ENCODE data around the gene COL4A3. TPM values are rescaled to one million over a fixed set of nuclear protein-coding genes. Genes with fewer than 3 reads are reported as not detected.

The COL4A3 gene
- total and polyA plus RNA-seq, 2 experiments from 2014 or later = 0.11 to 0.70 TPM

GRCh38 chr2:227130636-227131035 is 33.8 kb upstream of the COL4A3 start:
- H3F3A ChIP-seq (ENCODE audit: insufficient read depth) = no peaks in the 10 kb centered on the region
- no peaks in the 10 kb centered on the region for H3K79me2 ChIP-seq (ENCODE audit: insufficient read depth)
- no peaks in the 10 kb centered on the region for H3K4me1 ChIP-seq (ENCODE audit: insufficient read depth)
- H3K4me2 ChIP-seq (ENCODE audit: unreplicated experiment) = no peak overlapping the region
- TF ChIP-seq EZH2phosphoT487 (IDR thresholded peaks at IDR 0.05; ENCODE audit: insufficient read depth, low read depth) (no peak), EZH2 (IDR thresholded peaks at IDR 0.05; ENCODE audit: insufficient read depth, poor library complexity, severe bottlenecking) (no peak)
- H3K9ac ChIP-seq = no peak overlapping the region
- H3K36me3 ChIP-seq (ENCODE audit: low read depth) = no peaks in the 10 kb centered on the region
- no peak overlapping the region for H2AFZ ChIP-seq
- no peaks in the 10 kb centered on the region for H3K9me2 ChIP-seq (ENCODE audit: insufficient read depth)
- no peak overlapping the region for H3K4me3 ChIP-seq
- no peaks in the 10 kb centered on the region for H3K9me3 ChIP-seq (ENCODE audit: low read depth)
- H3K27me3 ChIP-seq (replicated peaks; ENCODE audit: insufficient read depth) = no peaks in the 10 kb centered on the region
- no peak for DNase-seq
- WGBS, 2 experiments (ENCODE audit: low coverage in 1 of 2, low lambda C conversion rate in 2 of 2, missing lambda C conversion rate in 2 of 2) = 79 to 87% methylated on average over 5 to 8 of the region's 8 CpGs
- no peaks in the 10 kb centered on the region for H4K20me1 ChIP-seq (ENCODE audit: insufficient read depth)
- no peak overlapping the region for H3K27ac ChIP-seq
- in situ Hi-C loops (cut with MboI) = loop anchor here (25.0 kb wide), 2 partner anchors 107 to 632 kb away; no protein-coding TSS in a partner anchor

- H3K9me2 ChIP-seq (ENCODE audit: insufficient read depth) = no peaks in the 10 kb centered on the region
- H2AFZ ChIP-seq = no peak overlapping the region
- no peaks in the 10 kb centered on the region for H3K4me1 ChIP-seq (ENCODE audit: insufficient read depth)
- no peaks in the 10 kb centered on the region for H4K20me1 ChIP-seq (ENCODE audit: insufficient read depth)
- in situ Hi-C loops (cut with MboI) = loop anchor here (25.0 kb wide), 2 partner anchors 104 to 629 kb away; no protein-coding TSS in a partner anchor
- no peaks in the 10 kb centered on the region for H3K79me2 ChIP-seq (ENCODE audit: insufficient read depth)
- 75 to 80% methylated on average over 4 of the region's 4 CpGs for WGBS, 2 experiments (ENCODE audit: low coverage in 1 of 2, low lambda C conversion rate in 2 of 2, missing lambda C conversion rate in 2 of 2)
- no peaks in the 10 kb centered on the region for H3K9me3 ChIP-seq (ENCODE audit: low read depth)
- DNase-seq = no peak
- H3K27me3 ChIP-seq (replicated peaks; ENCODE audit: insufficient read depth) = no peaks in the 10 kb centered on the region
- H3K27ac ChIP-seq = no peak overlapping the region
- no peak overlapping the region for H3K9ac ChIP-seq
- H3K4me2 ChIP-seq (ENCODE audit: unreplicated experiment) = no peak overlapping the region
- no peaks in the 10 kb centered on the region for H3F3A ChIP-seq (ENCODE audit: insufficient read depth)
- H3K36me3 ChIP-seq (ENCODE audit: low read depth) = no peaks in the 10 kb centered on the region
- TF ChIP-seq EZH2phosphoT487 (IDR thresholded peaks at IDR 0.05; ENCODE audit: insufficient read depth, low read depth) (no peak), EZH2 (IDR thresholded peaks at IDR 0.05; ENCODE audit: insufficient read depth, poor library complexity, severe bottlenecking) (no peak)
- H3K4me3 ChIP-seq = no peak overlapping the region
These were observed 31.4 kb upstream of the COL4A3 start for GRCh38 chr2:227132986-227133385.

- in situ Hi-C loops (cut with MboI) = loop anchor here (25.0 kb wide), 2 partner anchors 103 to 628 kb away; no protein-coding TSS in a partner anchor
- no peaks in the 10 kb centered on the region for H3K36me3 ChIP-seq (ENCODE audit: low read depth)
- 77 to 83% methylated on average over 5 of the region's 5 CpGs for WGBS, 2 experiments (ENCODE audit: low coverage in 1 of 2, low lambda C conversion rate in 2 of 2, missing lambda C conversion rate in 2 of 2)
- no peaks in the 10 kb centered on the region for H3K9me3 ChIP-seq (ENCODE audit: low read depth)
- H2AFZ ChIP-seq = no peak overlapping the region
- H3K4me3 ChIP-seq = no peak overlapping the region
- no peaks in the 10 kb centered on the region for H3K9me2 ChIP-seq (ENCODE audit: insufficient read depth)
- no peak overlapping the region for H3K4me2 ChIP-seq (ENCODE audit: unreplicated experiment)
- DNase-seq = no peak
- no peak overlapping the region for H3K27ac ChIP-seq
- TF ChIP-seq EZH2 (IDR thresholded peaks at IDR 0.05; ENCODE audit: insufficient read depth, poor library complexity, severe bottlenecking) (no peak), EZH2phosphoT487 (IDR thresholded peaks at IDR 0.05; ENCODE audit: insufficient read depth, low read depth) (no peak)
- H3K27me3 ChIP-seq (replicated peaks; ENCODE audit: insufficient read depth) = no peaks in the 10 kb centered on the region
- no peaks in the 10 kb centered on the region for H3K79me2 ChIP-seq (ENCODE audit: insufficient read depth)
- no peaks in the 10 kb centered on the region for H3K4me1 ChIP-seq (ENCODE audit: insufficient read depth)
- no peaks in the 10 kb centered on the region for H4K20me1 ChIP-seq (ENCODE audit: insufficient read depth)
- no peak overlapping the region for H3K9ac ChIP-seq
- H3F3A ChIP-seq (ENCODE audit: insufficient read depth) = no peaks in the 10 kb centered on the region
These were observed 29.8 kb upstream of the COL4A3 start for GRCh38 chr2:227134591-227134990.

GRCh38 chr2:227141301-227141700 is 23.1 kb upstream of the COL4A3 start:
- Histone ChIP-seq H2AFZ (no peak overlapping the region), H3F3A (ENCODE audit: insufficient read depth) (no peaks in the 10 kb centered on the region), H3K27me3 (replicated peaks; ENCODE audit: insufficient read depth) (no peaks in the 10 kb centered on the region), H3K9me2 (ENCODE audit: insufficient read depth) (no peaks in the 10 kb centered on the region), H3K9ac (no peak overlapping the region), H3K79me2 (ENCODE audit: insufficient read depth) (no peaks in the 10 kb centered on the region), H3K36me3 (ENCODE audit: low read depth) (no peaks in the 10 kb centered on the region), H3K4me2 (ENCODE audit: unreplicated experiment) (no peak overlapping the region), H3K9me3 (ENCODE audit: low read depth) (no peaks in the 10 kb centered on the region), H3K4me1 (ENCODE audit: insufficient read depth) (no peaks in the 10 kb centered on the region), H4K20me1 (ENCODE audit: insufficient read depth) (no peaks in the 10 kb centered on the region), H3K27ac (no peak overlapping the region), H3K4me3 (no peak overlapping the region)
- TF ChIP-seq EZH2phosphoT487 (IDR thresholded peaks at IDR 0.05; ENCODE audit: insufficient read depth, low read depth) (no peak), EZH2 (IDR thresholded peaks at IDR 0.05; ENCODE audit: insufficient read depth, poor library complexity, severe bottlenecking) (no peak)
- in situ Hi-C loops (cut with MboI) = loop anchor here (25.0 kb wide), 2 partner anchors 96 to 621 kb away; no protein-coding TSS in a partner anchor
- no peak for DNase-seq
- WGBS, 2 experiments (ENCODE audit: low coverage in 1 of 2, low lambda C conversion rate in 2 of 2, missing lambda C conversion rate in 2 of 2) = 77 to 85% methylated on average over 4 of the region's 4 CpGs
